ENCODE measurements around the gene YLPM1.

GRCh38 chr14:74864198-74864597, 101.1 kb downstream of the YLPM1 start:
- TF ChIP-seq CTCF (IDR thresholded peaks at IDR 0.05; ENCODE audit: insufficient read depth, low read depth, low read length) (no peak), EZH2 (IDR thresholded peaks at IDR 0.05; ENCODE audit: insufficient read depth, low read length) (no peak)
